Heart right ventricle (tissue), 16 donors: ENCODE results near the gene TMEM121B. TPM values are rescaled to one million over a fixed set of nuclear protein-coding genes. Genes with fewer than 3 reads are reported as not detected.

Source experiments
- ATAC-seq, 8 donors: fragments of 200-7000 bp; cut with Tn5 transposase; one replicate each; pipeline ENCODE4 v1.9.1; 2020; ENCODE audit warnings: mild to moderate bottlenecking in 8 of 8, moderate library complexity in 8 of 8, moderate number of reproducible peaks in 1 of 8
- DNase-seq, 2 donors: peaks; one replicate each; pipeline ENCODE4 v3.0.0-alpha.2; 2020
- H3K27ac ChIP-seq, 10 donors: fragments of 200-600 bp; sonication (generic) in 2 of 10; one replicate each; pipeline versions ENCODE4 v1.5.0 to v1.8.0; 2020 to 2022; ENCODE audit warnings: mild to moderate bottlenecking in 3 of 10
- H3K27me3 ChIP-seq, 7 donors: fragments of 200-600 bp; one replicate each; pipeline ENCODE4 v1.8.0; 2021 to 2022; ENCODE audit warnings: mild to moderate bottlenecking in 2 of 7
- H3K36me3 ChIP-seq, 9 donors: fragments of 200-600 bp; sonication (generic) in 1 of 9; one replicate each; pipeline versions ENCODE4 v1.5.0 to v1.8.0; 2020 to 2022; ENCODE audit warnings: mild to moderate bottlenecking in 2 of 9
- H3K4me1 ChIP-seq, 9 donors: fragments of 200-600 bp; sonication (generic) in 1 of 9; one replicate each; pipeline versions ENCODE4 v1.5.0 to v1.8.0; 2020 to 2022; ENCODE audit warnings: mild to moderate bottlenecking in 4 of 9
- H3K4me3 ChIP-seq, 10 donors: fragments of 200-600 bp; sonication (generic) in 2 of 10; one replicate each; pipeline versions ENCODE4 v1.5.0 to v1.8.0; 2020 to 2022; ENCODE audit warnings: mild to moderate bottlenecking in 7 of 10, moderate library complexity in 2 of 10
- H3K9me3 ChIP-seq, 11 donors: fragments of 200-600 bp in 10 of 11; sonication (generic) in 2 of 11; one replicate each; pipeline versions ENCODE4 v1.5.0 to v1.8.0; 2013 to 2022; ENCODE audit warnings: mild to moderate bottlenecking in 2 of 11, control low read depth in 1 of 11, moderate library complexity in 1 of 11
- CTCF ChIP-seq, 9 donors: fragments of 200-600 bp; sonication (generic) in 2 of 9; IDR thresholded peaks; one replicate each; pipeline versions ENCODE4 v1.5.0 to v1.8.0; 2021 to 2022; ENCODE audit warnings: antibody characterized with exemption in 9 of 9, mild to moderate bottlenecking in 5 of 9, moderate library complexity in 1 of 9
- WGBS, 2 donors: extraction: QIAGEN DNeasy Blood & Tissue Kit; methylation state at CpG; one replicate each; pipeline ENCODE4 v1.1.7; 2013; ENCODE audit warnings: inconsistent platforms in 1 of 2; 5-methylcytosine and 5-hydroxymethylcytosine counted together
- intact Hi-C, 10 donors: fragments of 100-400 bp; cut with DNase I; formaldehyde crosslinking; loops; one replicate each; pipeline versions ENCODE4 v1.11.1 to v1.14.2; 2022
- long read RNA-seq, 3 donors: library from polyadenylated mRNA; unstranded; transcript quantifications; one replicate each; pipeline ENCODE4 v2.0.0, GENCODE V29; 2020 to 2021
- polyA plus RNA-seq, 2 donors: library from polyadenylated mRNA; stranded (reverse); fragments of 200-250 nt; gene quantifications; one replicate each; pipeline ENCODE4 v1.2.3, GENCODE V29; 2013
- total RNA-seq, 10 donors: library from RNA; stranded (reverse); fragmentation: NEBNext Ultra II Directional in 3 of 10; extraction: Animal tissue kit (Norgen Biotek cat#: 25700) in 3 of 10; gene quantifications; one replicate each; pipeline versions ENCODE4 v1.2.1 to v1.2.4, GENCODE V29; 2021 to 2023
- donor health status: Arrhythmogenic right ventricular cardiomyopathy.
- donor health status: ischemic (EF 13 %, LVEDD 7.1; RV severe dilation, severe dysfunction).
- donor health status: healthy with polysubstance abuse.
- donor health status: DM: no; HTN: yes; CAD: no.
- donor health status: DM: no; HTN: no; CAD: no.
- donor health status: ischemic (EF 25% LVEDD 6.9; RV normal size, moderate dysfunction).
- donor health status: ischemic (EF 25% LVEDD 5.7; RV mildly dilated, moderate dysfunction).
- donor health status: healthy.
- donor health status: DM: yes; HTN: yes; CAD: no.
- donor health status: Ischemic cardiomyopathy.
- donor health status: ischemic (EF 35%, LVEDD 5.7; RV mildly dilated, moderate dysfunction).
- donor health status: nonischemic (EF 11% LVEDD 7.7; RV severe dilation, severe dysfunction).
- donor health status: DM: yes; HTN: yes; CAD: no.
- donor health status: PGD.
- donor health status: ischemic (EF 29% LVEDD 5.4; RV normal size, mild dysfunction).
- donor health status: nonischemic (EF 23%, LVEDD 6.1; RV moderate dilation, normal function).

TMEM121B gene
- total RNA-seq (1 to 10 TPM; 1.2 to 3.3 (median 1.9) TPM), polyA plus RNA-seq (1 to 10 TPM in 1 of 2 donors, under 1 TPM in 1; 0.41 to 1.2 TPM)
- long read RNA-seq, donor 1, full-length matches to known transcripts = 1 of 1 reads
- long read RNA-seq, donor 1, partial matches to known transcripts = 0 of 1 reads
- long read RNA-seq, donor 1, other reads (novel, unspliced or antisense) = 0 of 1 reads
- long read RNA-seq, donor 2 = 0 reads
- long read RNA-seq, donor 3, full-length matches to known transcripts = 5 of 5 reads
- long read RNA-seq, donor 3, partial matches to known transcripts = 0 of 5 reads
- long read RNA-seq, donor 3, other reads (novel, unspliced or antisense) = 0 of 5 reads

GRCh38 chr22:17121233-17122195 lies at the start of gene TMEM121B:
TMEM121B (minus strand) TSS chr22:17121360; CDS start chr22:17121127, 233 bp downstream.
- Histone ChIP-seq H3K27ac (peak within 1 kb of the TSS in 8 of 10 donors; percentile 39 to 82 (median 68)), H3K36me3 (no peaks in the 10 kb centered on the region), H3K9me3 (no peaks in the 10 kb centered on the region), H3K4me3 (peak within 1 kb of the TSS; percentile 58 to 80 (median 68)), H3K27me3 (peaks cover 0 to 31% (median 0%) of the 10 kb centered on the region in 7 donors), H3K4me1 (peaks cover 3 to 42% (median 23%) of the 10 kb centered on the region in 9 donors)
- ATAC-seq (peak; percentile 77 to 93 (median 86)), DNase-seq (peak; percentile 79 to 85)
- 6 to 7% methylated on average over 53 to 69 of the region's 69 CpGs for WGBS, 2 donors
- intact Hi-C loops = loop anchor here in 8 of 10 donors (1.0 to 5.0 kb wide), 6 partner anchors 11 to 51 kb away; partner anchors contain the start of gene HDHD5 (in 4 of the 8)
- no peak for TF ChIP-seq CTCF (IDR thresholded peaks at IDR 0.05)

- H3K4me1 ChIP-seq = peaks cover 0 to 33% (median 12%) of the 10 kb centered on the region in 9 donors
- DNase-seq = peak; percentile 74 to 79
- intact Hi-C loops = loop anchor here in 7 of 10 donors (5.0 to 10.0 kb wide), 6 partner anchors 45 to 327 kb away; partner anchors contain the start of genes IL17RA (in 4 of the 7) and TMEM121B (in 1 of the 7)
Observed at GRCh38 chr22:17167486-17167885, 46.3 kb upstream of the TMEM121B start.

GRCh38 chr22:17164392-17165024 lies 43.3 kb upstream of the TMEM121B start:
- H3K4me3 ChIP-seq = no peak overlapping the region
- no peaks in the 10 kb centered on the region for H3K27me3 ChIP-seq
- no peaks in the 10 kb centered on the region for H3K9me3 ChIP-seq
- H3K36me3 ChIP-seq = no peaks in the 10 kb centered on the region
- no peak for DNase-seq
- WGBS, 2 donors = 82 to 90% methylated on average over 3 of the region's 3 CpGs
- ATAC-seq = no peak
- intact Hi-C loops = loop anchor here in 7 of 10 donors (5.0 to 10.0 kb wide), 6 partner anchors 42 to 330 kb away; partner anchors contain the start of genes IL17RA (in 4 of the 7) and TMEM121B (in 1 of the 7)
- H3K27ac ChIP-seq = no peak overlapping the region
- peak in 1 of 9 donors; percentile 15 for TF ChIP-seq CTCF (IDR thresholded peaks at IDR 0.05)
- peaks cover 4 to 27% (median 11%) of the 10 kb centered on the region in 9 donors for H3K4me1 ChIP-seq

More at GRCh38 chr22:17167486-17167885, 46.3 kb upstream of the TMEM121B start:
- ATAC-seq = peak in 7 of 8 donors; percentile 15 to 59 (median 31)
- H3K36me3 ChIP-seq = no peaks in the 10 kb centered on the region
- H3K4me3 ChIP-seq = peak overlapping the region in 1 of 10 donors; percentile 9
- no peaks in the 10 kb centered on the region for H3K27me3 ChIP-seq
- no peaks in the 10 kb centered on the region for H3K9me3 ChIP-seq
- H3K27ac ChIP-seq = peak overlapping the region in 7 of 10 donors; percentile 6 to 63 (median 47)
- WGBS, 2 donors = 19 to 28% methylated on average over 7 of the region's 7 CpGs
- no peak for TF ChIP-seq CTCF (IDR thresholded peaks at IDR 0.05)
